Measurements from ENCODE around the gene TRPC6.

The TRPC6 gene

GRCh38 chr11:101428918-101429317 lies 154.9 kb downstream of the TRPC6 start:
- ChIA-PET CTCF (interaction anchor here (1.3 to 1.5 kb wide), 2 partner anchors 13 to 17 kb away, joined by 3 to 4 read pairs; no protein-coding TSS in a partner anchor), POLR2A (no interaction called here)
- no peak for TF ChIP-seq CTCF (IDR thresholded peaks at IDR 0.05; ENCODE audit: control extremely low read depth, extremely low read depth, low read depth, missing control alignments)
- DNase-seq (ENCODE audit: extremely low spot score) = no peak

GRCh38 chr11:101407324-101407723 lies 176.5 kb downstream of the TRPC6 start:
- ChIA-PET POLR2A (no interaction called here), CTCF (no interaction called here)
- TF ChIP-seq CTCF (IDR thresholded peaks at IDR 0.05; ENCODE audit: control extremely low read depth, extremely low read depth, low read depth, missing control alignments) = no peak
- no peak for DNase-seq (ENCODE audit: extremely low spot score)
